ENCODE results near the gene AGK.
A peak's percentile ranks its signal among the peaks of the same experiment; 100 is the strongest.

The AGK gene, protein sequence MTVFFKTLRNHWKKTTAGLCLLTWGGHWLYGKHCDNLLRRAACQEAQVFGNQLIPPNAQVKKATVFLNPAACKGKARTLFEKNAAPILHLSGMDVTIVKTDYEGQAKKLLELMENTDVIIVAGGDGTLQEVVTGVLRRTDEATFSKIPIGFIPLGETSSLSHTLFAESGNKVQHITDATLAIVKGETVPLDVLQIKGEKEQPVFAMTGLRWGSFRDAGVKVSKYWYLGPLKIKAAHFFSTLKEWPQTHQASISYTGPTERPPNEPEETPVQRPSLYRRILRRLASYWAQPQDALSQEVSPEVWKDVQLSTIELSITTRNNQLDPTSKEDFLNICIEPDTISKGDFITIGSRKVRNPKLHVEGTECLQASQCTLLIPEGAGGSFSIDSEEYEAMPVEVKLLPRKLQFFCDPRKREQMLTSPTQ

DNA sequence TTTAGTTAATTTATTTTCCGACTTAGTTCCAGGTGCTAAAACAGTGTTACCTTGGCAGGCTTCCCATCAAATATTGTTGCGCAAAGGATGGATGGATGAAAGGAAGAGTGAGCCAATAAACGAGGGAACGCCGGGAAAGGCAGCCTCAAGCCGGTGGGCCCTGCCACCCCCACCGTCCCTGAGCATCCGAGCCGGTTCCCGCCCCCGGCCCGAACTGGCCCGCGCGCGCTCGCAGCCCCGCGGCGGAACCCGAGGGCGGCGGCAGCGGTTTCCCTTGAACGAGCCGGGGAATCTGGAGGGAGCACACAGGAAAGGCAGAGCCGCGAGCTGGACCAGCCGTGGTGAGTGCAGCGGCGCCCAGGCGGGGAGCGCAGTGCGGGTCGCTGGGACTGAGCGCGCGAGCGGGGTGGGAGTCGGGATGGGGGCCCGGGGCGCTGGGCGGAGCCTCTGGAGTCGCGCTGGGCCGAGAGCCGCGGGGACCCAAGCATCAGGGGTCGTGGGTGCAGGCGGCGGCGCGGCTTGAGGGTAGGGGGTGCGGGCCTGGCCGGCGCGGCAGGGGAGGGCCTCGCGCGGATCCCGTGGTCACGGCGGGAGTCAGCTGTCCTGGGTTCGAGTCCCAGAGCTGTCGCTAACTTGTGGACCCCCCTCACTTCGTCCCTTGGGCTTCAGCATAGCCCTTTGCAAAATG lies at the start of gene AGK:
Gene AGK (plus strand): TSS at position 317 of the 688 bp plus-strand sequence. CDS start 4,057 bp downstream, outside the sequence.
- TF ChIP-seq, protein P1, sequence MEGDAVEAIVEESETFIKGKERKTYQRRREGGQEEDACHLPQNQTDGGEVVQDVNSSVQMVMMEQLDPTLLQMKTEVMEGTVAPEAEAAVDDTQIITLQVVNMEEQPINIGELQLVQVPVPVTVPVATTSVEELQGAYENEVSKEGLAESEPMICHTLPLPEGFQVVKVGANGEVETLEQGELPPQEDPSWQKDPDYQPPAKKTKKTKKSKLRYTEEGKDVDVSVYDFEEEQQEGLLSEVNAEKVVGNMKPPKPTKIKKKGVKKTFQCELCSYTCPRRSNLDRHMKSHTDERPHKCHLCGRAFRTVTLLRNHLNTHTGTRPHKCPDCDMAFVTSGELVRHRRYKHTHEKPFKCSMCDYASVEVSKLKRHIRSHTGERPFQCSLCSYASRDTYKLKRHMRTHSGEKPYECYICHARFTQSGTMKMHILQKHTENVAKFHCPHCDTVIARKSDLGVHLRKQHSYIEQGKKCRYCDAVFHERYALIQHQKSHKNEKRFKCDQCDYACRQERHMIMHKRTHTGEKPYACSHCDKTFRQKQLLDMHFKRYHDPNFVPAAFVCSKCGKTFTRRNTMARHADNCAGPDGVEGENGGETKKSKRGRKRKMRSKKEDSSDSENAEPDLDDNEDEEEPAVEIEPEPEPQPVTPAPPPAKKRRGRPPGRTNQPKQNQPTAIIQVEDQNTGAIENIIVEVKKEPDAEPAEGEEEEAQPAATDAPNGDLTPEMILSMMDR (IDR thresholded peaks at IDR 0.05; ENCODE audit: low read depth, low read length, missing control alignments) = no peak
- peak; percentile 32 for DNase-seq (ENCODE audit: low read depth)
- peak within 1 kb of the TSS; percentile 75 for H3K4me3 ChIP-seq (ENCODE audit: low read depth, low read length)
- in situ Hi-C loops (cut with HindIII; ENCODE audit: low sequenced_read_pairs) = no loop called here

DNA sequence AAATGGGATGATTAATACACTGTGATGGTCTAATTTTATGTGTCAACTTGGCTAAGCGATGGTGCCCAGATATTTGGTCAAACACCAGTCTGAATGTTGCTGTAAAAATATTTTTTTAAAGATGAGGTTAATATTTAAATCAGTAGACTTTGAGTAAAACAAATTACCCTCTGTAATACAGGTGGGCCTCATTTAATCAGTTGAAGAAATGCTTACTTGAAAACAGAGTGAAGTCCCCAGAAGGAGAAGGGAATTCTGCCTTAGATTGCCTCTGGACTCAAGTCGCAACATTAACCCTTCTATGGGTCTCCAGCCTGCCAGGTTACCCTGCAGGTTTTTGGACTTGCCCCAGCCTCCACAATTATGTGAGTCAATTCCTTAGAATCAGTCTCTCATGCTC lies 49.8 kb upstream of the AGK start:
- no peak overlapping the region for H3K4me3 ChIP-seq (ENCODE audit: low read depth, low read length)
- in situ Hi-C loops (cut with HindIII; ENCODE audit: low sequenced_read_pairs) = no loop called here
- no peak for DNase-seq (ENCODE audit: low read depth)
- TF ChIP-seq, protein P1 (IDR thresholded peaks at IDR 0.05; ENCODE audit: low read depth, low read length, missing control alignments) = no peak

DNA sequence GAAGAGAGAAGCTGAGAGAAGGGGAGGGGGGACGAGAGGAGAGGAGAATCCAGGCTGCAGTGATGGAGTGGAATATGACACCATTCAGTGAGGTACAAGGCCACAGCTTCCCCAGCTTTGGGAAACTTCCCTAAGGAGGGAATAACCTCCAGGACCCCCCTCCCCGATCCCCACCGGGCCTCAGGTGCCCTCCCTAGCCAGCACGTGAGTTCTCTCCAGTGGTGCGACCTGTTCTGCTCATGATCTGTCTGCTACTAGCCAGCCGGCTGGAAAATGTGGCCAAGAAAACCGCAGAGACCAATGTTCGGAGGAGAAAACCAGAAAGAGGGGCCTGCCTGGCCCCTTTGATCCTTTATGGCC lies 39.9 kb upstream of the AGK start:
- no peak overlapping the region for H3K4me3 ChIP-seq (ENCODE audit: low read depth, low read length)

DNA sequence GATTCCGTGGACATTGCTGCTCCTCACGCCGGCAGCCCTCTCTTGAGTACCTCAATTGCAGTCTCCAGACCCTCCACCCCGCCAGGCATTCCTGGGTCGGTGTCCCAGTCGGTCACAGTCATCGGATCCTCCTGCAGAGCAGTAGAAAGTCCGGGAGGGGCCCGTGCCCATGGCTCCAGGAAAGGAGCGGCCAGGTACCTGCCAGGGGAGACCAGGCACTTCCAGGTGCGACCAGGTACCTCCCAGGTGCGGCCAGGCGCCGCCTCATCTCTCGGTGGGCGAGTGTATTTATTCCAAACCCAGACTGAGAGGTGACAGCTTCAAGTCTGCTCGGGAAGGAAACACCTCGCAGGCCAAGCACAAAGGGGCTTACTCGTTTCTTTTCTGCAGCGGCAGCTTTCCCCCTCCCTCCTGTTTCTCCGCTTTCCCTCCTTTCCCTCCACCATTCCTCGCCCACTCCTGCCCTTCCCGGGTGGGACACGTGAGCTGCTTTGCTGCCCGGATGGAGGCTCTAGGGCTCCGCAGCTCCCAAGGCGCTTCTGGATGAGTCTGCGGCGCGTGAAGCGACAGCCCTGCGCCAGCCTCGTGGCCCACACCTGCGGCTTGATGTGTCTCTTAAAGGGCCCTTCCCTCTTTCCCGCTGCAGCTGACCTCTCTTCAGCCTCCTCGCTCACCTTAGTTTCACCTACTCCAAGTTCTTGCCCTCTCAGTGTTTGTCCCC lies 39.4 kb upstream of the AGK start:
- TF ChIP-seq, protein P1 (IDR thresholded peaks at IDR 0.05; ENCODE audit: low read depth, low read length, missing control alignments) = no peak
- no peak overlapping the region for H3K4me3 ChIP-seq (ENCODE audit: low read depth, low read length)
- no peak for DNase-seq (ENCODE audit: low read depth)
- in situ Hi-C loops (cut with HindIII; ENCODE audit: low sequenced_read_pairs) = no loop called here

More for the DNA sequence above, 39.9 kb upstream of the AGK start:
- TF ChIP-seq, protein P1 (IDR thresholded peaks at IDR 0.05; ENCODE audit: low read depth, low read length, missing control alignments) = no peak
- DNase-seq (ENCODE audit: low read depth) = no peak
- in situ Hi-C loops (cut with HindIII; ENCODE audit: low sequenced_read_pairs) = no loop called here

DNA sequence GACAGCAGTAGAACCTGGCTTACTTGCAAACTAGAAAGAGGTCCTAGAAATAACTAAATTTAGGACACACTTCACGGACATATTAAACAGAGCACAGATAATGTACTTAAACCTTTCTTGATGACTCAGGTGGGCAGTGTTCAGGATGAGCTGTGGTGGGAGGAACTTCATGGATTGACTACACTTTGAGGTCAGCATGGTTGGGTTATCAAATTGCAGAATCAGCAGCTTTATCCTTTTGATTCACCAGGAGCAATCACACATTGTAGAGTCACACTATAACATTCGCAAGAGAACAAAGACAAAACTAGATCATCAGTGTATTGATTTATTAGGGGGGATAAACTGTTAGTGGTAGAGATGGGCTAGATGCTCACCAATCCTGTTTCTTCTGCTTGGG lies 38.6 kb upstream of the AGK start:
- no peak for DNase-seq (ENCODE audit: low read depth)
- in situ Hi-C loops (cut with HindIII; ENCODE audit: low sequenced_read_pairs) = no loop called here
- TF ChIP-seq, protein P1 (IDR thresholded peaks at IDR 0.05; ENCODE audit: low read depth, low read length, missing control alignments) = no peak
- no peak overlapping the region for H3K4me3 ChIP-seq (ENCODE audit: low read depth, low read length)

DNA sequence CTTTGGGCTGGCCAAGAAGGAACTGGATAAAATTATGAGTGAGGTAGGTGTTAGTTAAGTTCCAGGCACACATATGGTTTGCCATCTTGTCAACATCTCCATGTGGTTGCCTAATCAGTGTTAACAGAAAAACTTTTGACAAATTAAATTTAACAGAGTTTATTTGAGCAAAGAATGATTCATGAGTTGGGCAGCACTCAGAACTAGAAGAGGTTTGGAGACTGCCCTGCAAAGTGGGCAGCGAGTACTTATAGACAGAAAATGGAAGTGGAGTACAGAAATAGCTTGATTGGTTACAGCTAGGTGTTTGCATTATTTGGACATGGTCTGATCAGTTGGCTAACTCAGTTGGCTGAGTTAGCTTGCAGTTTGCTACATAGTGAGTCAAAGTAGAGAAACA lies 37.5 kb upstream of the AGK start:
- DNase-seq (ENCODE audit: low read depth) = no peak
- in situ Hi-C loops (cut with HindIII; ENCODE audit: low sequenced_read_pairs) = no loop called here
- no peak overlapping the region for H3K4me3 ChIP-seq (ENCODE audit: low read depth, low read length)
- TF ChIP-seq, protein P1 (IDR thresholded peaks at IDR 0.05; ENCODE audit: low read depth, low read length, missing control alignments) = no peak

All from astrocyte of the cerebellum (primary cell).